Left lobe of liver (tissue), 2 donors: ENCODE results near the gene CEACAM3. TPM values are rescaled to one million over a fixed set of nuclear protein-coding genes. Genes with fewer than 3 reads are reported as not detected.

Source experiments
- ATAC-seq: fragments of 200-7000 bp; cut with Tn5 transposase; one replicate; pipeline ENCODE4 v1.9.1; 2020; ENCODE audit warnings: mild to moderate bottlenecking, moderate library complexity
- DNase-seq: peaks from one replicate; pipeline ENCODE4 v3.0.0-alpha.2; 2020; ENCODE audit warnings: low spot score
- total RNA-seq: library from RNA; stranded (reverse); gene quantifications from one replicate; pipeline ENCODE4 v1.2.1, GENCODE V29; 2021
- donor health status: DM: no; HTN: no; CAD: no; lungs with moderate emphysema.
- donor health status: DM: no; HTN: yes; CAD: no.

CEACAM3 gene
- total RNA-seq, 1 donor from 2014 or later: 0.35 TPM

- peak; percentile 72 for ATAC-seq
These were observed 3.6 kb upstream of the CEACAM3 start for GRCh38 chr19:41792513-41793413.

GRCh38 chr19:41793414-41793727, 3.0 kb upstream of the CEACAM3 start:
- DNase-seq (no peak), ATAC-seq (no peak)

More at GRCh38 chr19:41792513-41793413, 3.6 kb upstream of the CEACAM3 start:
- no peak for DNase-seq

GRCh38 chr19:41795031-41795461, 1.3 kb upstream of the CEACAM3 start:
- DNase-seq (no peak), ATAC-seq (peak; percentile 91)

GRCh38 chr19:41796901-41797300, 514 bp downstream of the CEACAM3 start:
- no peak for ATAC-seq
- no peak for DNase-seq

- DNase-seq (no peak), ATAC-seq (no peak)
These were observed 3.1 kb downstream of the CEACAM3 start for GRCh38 chr19:41799444-41800000.

- ATAC-seq (no peak), DNase-seq (no peak)
These were observed 4.6 kb downstream of the CEACAM3 start for GRCh38 chr19:41801031-41801430.

- DNase-seq (no peak), ATAC-seq (no peak)
These were observed 5.4 kb downstream of the CEACAM3 start for GRCh38 chr19:41801792-41802211.

GRCh38 chr19:41802770-41803169, 6.4 kb downstream of the CEACAM3 start:
- ATAC-seq: no peak
- DNase-seq: no peak

- no peak for DNase-seq
- no peak for ATAC-seq
These were observed 7.9 kb downstream of the CEACAM3 start for GRCh38 chr19:41804336-41804735.

- ATAC-seq (no peak), DNase-seq (no peak)
These were observed 10.8 kb downstream of the CEACAM3 start for GRCh38 chr19:41807176-41807575.

- ATAC-seq (peak; percentile 45), DNase-seq (no peak)
These were observed 12.5 kb downstream of the CEACAM3 start for GRCh38 chr19:41808663-41809566.

- no peak for ATAC-seq
- no peak for DNase-seq
These were observed 13.9 kb downstream of the CEACAM3 start for GRCh38 chr19:41810301-41810700.

GRCh38 chr19:41811036-41811435, 14.6 kb downstream of the CEACAM3 start:
- peak; percentile 52 for ATAC-seq
- no peak for DNase-seq

- ATAC-seq: no peak
- no peak for DNase-seq
These were observed 15.6 kb downstream of the CEACAM3 start for GRCh38 chr19:41811981-41812380.

GRCh38 chr19:41813911-41814310, 17.5 kb downstream of the CEACAM3 start:
- DNase-seq (no peak), ATAC-seq (no peak)

GRCh38 chr19:41815301-41815700, 18.9 kb downstream of the CEACAM3 start:
- ATAC-seq: no peak
- DNase-seq: no peak

GRCh38 chr19:41816761-41817160, 20.4 kb downstream of the CEACAM3 start:
- ATAC-seq (no peak), DNase-seq (no peak)

- DNase-seq (no peak), ATAC-seq (peak; percentile 89)
These were observed 24.8 kb downstream of the CEACAM3 start for GRCh38 chr19:41821003-41821735.

GRCh38 chr19:41837981-41838708, 41.8 kb downstream of the CEACAM3 start:
- DNase-seq: no peak
- no peak for ATAC-seq

- ATAC-seq (no peak), DNase-seq (no peak)
These were observed 42.8 kb downstream of the CEACAM3 start for GRCh38 chr19:41839211-41839610.
